ENCODE results near the gene TMEM59L.

DNA sequence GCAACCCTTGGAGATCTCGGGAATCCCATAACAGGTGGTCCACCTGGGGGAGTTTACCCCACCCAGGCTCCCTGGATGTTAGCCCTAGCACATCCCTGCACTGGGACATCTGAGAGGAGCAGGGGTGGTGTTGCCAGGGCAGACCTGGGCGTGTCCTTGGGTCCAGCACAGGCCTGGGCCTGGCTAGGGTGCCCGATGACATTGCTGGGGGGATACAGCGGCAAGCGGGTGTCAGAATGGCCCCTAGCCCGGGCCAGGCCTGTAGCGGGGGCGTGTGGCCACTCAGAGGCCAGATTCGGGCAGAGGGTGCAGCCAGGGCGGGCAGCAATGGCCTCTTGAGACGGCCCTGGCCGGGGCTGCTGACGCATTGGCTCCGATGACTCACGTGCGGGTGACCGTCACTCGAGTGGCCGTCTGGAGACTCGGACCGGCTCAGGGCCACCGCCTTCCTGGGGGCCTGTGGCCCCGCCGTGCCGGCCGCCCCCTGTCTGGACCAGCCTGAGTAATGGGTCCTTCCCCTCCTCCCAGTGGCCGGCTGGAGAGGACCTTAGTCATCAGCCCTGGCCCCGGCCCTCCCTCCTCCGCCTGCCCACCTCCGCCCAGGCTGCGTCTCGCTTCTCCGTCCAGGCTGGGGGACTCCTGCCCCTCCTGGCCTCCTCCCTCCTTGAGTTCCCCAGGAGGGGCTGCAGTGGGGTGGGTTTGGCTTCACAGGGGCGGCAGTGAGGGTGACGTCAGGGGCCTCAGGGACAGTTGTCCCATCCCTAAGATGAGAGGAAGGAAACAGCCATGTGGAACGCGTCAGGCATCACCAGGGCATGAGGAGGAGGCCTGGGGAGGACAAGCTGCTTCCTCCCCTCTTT, 47.6 kb downstream of the TMEM59L start:
- TF ChIP-seq, protein P1, sequence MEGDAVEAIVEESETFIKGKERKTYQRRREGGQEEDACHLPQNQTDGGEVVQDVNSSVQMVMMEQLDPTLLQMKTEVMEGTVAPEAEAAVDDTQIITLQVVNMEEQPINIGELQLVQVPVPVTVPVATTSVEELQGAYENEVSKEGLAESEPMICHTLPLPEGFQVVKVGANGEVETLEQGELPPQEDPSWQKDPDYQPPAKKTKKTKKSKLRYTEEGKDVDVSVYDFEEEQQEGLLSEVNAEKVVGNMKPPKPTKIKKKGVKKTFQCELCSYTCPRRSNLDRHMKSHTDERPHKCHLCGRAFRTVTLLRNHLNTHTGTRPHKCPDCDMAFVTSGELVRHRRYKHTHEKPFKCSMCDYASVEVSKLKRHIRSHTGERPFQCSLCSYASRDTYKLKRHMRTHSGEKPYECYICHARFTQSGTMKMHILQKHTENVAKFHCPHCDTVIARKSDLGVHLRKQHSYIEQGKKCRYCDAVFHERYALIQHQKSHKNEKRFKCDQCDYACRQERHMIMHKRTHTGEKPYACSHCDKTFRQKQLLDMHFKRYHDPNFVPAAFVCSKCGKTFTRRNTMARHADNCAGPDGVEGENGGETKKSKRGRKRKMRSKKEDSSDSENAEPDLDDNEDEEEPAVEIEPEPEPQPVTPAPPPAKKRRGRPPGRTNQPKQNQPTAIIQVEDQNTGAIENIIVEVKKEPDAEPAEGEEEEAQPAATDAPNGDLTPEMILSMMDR (IDR thresholded peaks at IDR 0.05): no peak
- no peak for TF ChIP-seq POLR2A (IDR thresholded peaks at IDR 0.05)

Data from heart left ventricle (tissue), 13 donors.